HTERT RPE-1 (cell line): ENCODE measurements around the gene SYNE1.
"Not testable (repeated sequence)": the region's sequence is repeated elsewhere in the genome, so short reads cannot be mapped to it uniquely, and the experiment has no call there.

Experiments used
- in situ Hi-C: fragments of 300-500 bp; cut with MboI; formaldehyde crosslinking; loops from 4 replicates; pipeline ENCODE4 v1.14.3; 2020; ENCODE audit warnings: low sequenced_read_pairs

The SYNE1 gene

DNA sequence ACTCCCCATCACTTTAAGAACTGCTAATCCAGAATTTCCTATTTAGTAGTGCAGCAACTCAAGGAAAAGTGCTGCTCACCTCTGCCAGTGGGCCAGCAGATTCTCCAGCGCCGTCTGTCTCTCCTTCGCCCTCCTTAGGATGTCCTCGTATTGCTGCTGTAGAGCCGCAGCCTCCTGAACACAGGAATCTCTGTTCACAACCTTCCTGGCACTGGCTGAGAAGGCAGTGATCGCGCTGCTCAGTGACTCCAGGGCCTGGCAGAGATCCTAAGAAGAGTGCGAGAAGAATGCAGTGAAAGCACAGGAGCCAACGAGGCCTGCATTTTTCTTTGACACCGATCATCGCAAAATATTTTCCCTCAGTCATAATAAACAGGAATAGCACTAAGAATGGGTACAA is 209.0 kb downstream of the SYNE1 start:
- in situ Hi-C loops = no loop called here

DNA sequence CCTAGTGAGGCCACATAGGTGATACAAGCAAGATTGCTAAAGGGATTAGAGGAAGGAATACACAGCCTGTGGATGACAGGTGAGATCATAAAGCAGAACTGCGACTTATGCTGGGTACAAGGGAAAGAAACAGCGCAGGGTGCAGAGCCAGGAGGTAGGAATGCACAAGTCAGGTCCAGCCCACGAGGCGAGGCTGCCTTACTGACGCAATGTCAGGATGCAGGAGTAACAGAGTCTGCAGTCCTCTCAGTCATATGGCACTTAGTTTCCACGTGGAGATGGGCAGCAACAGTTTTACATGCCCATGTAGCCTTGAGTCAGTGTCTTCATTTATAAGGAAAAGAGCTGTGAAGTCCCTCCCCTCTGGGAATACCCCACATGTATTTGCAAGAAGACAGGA is 210.9 kb downstream of the SYNE1 start:
- in situ Hi-C loops = no loop called here

DNA sequence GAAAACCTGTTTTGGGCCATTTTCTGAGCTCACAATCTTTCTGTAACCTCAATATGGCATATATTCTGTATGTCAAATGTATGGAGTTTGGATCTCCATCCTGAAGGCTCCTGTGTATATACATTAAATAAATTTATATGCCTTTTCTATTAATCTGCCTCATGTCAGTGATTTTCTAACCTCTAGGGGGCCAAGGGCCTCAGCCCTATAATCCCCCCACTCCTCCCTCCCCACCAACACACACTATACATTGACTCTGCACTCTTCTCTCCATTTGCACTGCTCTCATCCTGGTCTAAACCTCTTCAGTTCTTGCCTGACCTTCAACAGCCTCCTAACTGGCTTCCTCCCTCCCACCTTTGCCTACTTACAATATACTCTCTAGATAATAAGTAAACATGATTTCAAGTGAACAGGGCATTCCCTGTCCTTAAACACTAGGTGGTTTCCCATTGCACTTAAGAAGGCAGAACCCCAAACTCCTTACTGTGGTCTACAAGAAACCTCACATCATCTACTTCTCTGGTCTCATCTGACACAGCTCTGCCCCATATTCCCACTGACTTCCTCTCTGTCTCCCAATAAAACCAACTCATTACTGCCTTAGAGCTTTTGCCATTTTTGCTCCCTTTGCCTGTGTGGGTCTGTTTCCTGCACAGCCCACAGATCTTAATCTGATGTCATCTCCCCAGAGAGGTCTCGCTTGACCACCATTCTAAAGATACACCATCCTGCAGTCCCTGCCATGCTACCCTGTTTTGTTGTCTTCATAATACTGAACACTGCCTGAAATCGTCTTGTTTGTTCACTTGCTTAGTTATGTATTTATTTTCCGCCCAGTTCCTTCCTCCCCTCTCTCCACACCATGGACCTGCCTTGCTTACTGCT is 213.7 kb downstream of the SYNE1 start:
- in situ Hi-C loops = no loop called here

DNA sequence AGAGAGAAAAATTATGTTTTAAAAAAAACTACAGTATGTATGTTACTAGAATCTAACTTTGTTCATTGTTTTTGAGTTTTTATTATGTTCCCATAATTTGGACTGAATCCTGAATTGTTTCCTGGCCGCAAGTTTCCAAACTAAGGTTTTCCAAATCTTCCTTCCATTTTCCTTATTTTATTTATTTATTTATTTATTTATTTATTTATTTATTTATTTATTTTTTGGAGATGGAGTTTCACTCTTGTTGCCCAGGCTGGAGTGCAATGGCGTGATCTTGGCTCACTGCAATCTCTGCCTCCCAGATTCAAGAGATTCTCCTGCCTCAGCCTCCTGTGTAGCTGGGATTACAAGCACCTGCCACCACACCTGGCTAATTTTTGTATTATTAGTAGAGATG is 215.7 kb downstream of the SYNE1 start:
- in situ Hi-C loops = not testable (repeated sequence)

DNA sequence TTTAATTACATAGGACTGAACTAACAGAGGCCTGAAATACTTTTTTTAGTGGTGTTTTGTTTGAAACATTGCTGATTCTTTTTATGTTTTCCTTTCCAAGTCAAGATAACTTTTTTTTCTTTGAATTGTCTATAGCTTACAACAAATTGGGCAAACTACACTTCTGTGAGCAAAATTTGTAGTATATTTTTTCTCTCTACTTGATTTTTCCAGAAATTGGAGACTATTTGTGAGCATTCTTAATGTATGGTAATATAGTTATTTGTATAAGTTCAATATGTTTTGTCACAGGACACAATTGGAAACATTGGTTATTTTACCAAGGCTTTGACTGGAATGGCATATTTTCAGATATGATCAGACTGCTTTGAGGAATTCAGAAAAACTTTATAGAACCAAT is 216.5 kb downstream of the SYNE1 start:
- in situ Hi-C loops = no loop called here

DNA sequence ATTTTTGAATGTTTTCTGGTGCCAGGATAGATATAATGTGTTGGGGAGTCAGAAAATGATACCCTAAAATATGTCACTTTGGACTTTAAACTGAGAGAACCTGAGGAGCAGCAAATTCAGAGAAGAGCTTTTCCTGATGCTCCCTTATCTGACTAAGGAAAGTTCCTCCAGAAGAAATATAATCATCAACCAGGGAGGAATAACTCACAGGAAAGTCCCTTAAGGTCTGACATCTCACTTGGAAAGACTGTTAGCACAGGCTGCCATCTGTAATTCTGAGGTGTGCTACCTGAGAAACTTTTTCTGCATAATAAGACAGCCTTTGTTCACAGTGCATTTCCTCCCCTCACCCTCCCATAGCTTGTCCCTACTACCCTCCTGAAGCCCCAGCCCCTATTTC is 218.6 kb downstream of the SYNE1 start:
- in situ Hi-C loops = no loop called here

DNA sequence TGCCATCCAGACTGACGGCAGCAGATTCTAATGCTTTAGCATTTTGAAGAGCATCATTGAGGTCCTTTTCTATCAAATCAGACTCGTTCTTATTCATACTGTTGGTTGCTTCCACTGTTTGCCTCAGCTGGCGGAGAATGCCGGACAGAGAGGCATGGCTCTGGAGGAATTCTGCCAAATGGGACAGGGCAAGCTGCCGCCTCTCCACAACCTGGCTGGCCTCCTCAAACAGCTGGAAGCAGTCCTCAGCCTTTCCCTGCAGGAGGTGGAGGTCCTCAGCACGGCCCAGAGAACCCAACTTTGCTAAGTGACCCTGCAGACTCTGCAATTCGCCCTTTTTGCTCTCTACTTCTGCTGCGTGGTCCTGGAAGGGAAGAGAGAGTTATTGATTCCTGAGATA is 220.5 kb downstream of the SYNE1 start:
- in situ Hi-C loops = no loop called here

DNA sequence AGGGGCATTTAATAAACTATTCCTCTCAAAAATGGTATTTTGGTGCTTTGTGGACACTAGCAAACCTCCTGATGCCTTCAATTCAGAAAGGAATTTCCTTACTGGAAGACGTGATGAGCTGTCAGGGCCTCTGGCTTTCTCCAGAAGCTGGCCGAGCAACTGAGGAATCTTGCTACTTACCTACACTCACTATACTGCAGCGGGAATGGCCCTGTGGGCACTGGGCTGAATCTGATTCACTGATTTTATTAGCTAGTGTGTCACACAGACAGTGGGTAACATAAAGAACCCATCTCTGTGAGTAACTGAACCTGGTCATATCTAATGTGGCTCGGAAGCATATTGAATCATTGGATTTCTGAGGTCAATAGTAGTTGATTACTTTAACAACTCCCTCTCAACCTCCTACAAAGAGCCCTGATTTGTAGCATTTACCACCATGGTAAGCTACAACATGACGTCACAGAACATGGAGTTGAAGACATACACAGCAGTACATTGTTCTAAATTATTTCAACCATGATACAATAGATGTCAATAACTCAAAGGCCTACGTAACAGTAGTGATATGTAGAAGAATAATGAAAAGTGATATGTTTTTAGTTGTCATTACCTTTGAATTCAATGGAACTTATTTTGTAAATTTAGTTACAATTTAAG is 232.1 kb downstream of the SYNE1 start:
- in situ Hi-C loops = no loop called here

DNA sequence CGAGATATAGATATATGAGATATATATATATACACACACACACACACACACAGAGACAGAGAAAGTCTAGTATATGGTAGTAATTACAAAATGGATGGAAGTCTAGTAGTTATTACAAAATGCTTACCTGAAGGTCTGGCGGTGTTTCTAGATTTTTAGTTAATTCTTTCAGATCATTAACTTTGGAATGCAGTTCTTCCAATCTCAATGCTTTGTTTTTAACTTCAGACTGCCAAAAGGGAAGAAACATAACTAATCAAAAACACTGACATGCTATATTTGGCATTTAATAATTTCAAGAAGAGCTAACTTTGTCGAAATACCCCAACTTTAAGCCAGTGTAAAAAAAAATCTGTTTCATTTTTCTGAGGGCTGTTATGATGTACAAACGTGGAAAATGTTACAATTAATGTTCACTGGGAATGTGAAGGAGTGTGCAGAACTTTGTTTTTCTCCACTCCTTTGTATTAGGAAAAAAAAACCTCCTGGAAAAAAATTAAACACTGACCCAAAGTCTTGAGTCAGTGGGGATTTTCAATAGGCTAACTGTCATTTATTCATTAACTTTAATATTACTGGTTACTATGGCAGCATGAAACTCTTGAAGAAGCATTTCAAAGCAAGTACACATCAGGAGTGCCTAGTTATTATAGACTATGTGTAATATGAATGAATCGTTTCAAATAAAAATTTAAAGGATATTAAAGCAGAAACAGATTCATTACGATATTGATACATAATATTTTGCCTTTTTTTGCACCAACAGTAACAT is 232.9 kb downstream of the SYNE1 start:
- in situ Hi-C loops = no loop called here

DNA sequence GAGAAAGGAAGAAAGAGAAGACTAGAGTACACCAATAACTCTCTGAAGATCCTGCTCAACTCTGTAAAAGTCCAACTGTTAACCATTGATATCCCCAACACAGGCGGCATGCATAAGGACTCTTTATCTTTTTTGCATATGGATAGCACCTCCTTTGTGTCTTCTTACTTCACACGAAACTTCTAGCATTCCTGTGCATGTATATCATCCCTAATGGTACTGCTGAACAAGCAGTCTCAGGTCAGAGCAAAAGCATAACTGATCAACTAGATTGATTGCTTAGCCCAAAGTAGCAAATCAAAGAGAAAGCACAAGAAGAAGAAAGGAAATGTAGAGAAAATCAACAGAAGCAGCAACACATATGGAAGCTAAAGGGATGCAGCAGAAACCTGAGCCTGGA is 234.4 kb downstream of the SYNE1 start:
- in situ Hi-C loops = no loop called here

DNA sequence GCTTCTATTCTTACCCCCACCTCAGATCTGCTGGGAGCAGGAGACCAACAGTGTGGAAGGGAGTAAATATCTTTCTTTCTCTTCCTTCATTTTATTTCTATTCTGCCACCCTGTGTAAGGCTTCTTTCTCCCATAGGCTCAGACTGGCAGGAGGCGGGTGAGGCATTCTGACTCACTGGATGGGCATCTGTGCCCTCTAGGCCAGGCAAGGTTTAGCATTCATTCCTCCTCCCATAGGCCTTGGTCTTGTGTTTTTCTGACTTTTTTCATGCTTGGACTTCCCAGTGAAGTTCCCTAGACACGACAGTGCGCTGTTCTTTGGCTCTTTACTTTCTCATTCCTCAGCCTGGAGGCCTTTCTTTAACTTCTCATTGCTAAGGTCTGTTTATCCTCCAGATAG is 235.2 kb downstream of the SYNE1 start:
- in situ Hi-C loops = no loop called here

DNA sequence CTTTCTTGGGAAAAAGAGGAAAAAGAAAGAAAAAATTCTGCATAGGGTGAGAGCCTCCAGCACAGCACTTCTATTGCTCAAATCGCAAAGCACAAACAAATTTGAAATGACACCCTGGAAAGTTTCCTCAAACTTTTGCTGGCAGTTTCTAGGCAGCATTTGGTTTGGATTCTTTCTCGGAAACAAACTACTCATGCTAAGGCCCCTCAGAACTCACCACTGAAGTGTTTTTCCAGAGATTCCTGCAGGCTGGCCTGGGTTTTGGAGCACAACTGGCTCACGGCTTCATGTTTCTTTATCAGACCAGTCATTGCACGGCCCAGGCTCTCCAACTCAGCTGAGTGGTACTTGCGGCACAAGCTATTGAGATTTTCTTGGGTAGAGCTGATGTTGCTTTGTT is 237.8 kb downstream of the SYNE1 start:
- in situ Hi-C loops = no loop called here

DNA sequence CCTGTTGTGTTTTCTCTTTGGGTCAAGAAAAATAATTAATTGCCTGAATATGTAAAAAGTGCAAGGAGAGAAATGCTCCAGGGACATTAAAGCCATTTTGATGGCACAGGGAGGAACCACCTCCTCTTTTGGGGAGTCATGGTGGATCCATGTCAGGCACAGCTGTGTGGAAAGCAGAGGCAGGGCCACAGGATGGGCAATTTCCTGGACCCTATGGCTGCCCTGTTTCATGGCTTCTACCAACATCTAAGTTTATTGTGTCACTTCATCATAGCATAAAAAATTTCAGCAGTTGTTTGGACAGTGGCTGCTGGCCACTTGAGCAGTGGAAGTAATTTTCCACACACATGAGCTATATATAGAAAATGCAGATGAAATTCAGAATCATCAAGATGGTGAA is 238.2 kb downstream of the SYNE1 start:
- in situ Hi-C loops = no loop called here

DNA sequence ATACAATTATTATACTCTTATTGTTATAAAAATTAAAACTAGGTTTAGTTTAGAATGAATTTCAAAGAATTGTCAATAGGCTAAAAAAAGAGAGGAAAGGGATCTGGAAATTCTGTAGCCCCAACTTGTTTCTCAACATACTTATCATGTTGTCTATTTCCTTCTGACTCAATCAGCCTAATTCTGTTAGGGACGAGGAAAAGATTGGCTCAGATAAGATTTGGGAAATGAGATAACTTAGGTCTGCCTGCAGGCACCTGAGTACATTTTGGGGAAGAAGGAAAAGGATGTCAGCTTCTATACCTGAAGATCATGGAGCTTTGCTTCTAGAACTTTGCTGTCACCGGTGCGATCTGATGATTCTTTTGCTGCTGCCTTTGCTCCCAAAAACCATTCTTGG is 238.8 kb downstream of the SYNE1 start:
- in situ Hi-C loops = no loop called here

DNA sequence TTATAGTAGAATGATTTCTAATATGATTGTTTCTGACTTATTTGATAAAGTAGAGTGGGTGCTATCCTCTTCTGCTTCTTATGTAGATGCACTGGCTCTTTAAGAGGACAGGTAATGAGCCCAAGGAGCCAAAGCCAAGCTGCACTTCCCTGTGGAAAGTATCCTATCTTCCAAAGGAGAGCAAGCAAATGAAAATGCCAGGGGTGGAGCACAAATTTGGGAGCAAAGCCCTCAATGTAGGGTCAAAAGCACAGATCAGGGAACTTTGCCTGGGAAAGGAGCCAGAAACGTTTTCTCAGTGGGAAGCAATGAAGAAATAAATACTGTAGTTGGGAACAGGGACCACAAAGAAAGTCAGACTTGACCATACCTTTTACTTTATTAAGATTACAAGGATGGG is 242.9 kb downstream of the SYNE1 start:
- in situ Hi-C loops = no loop called here

DNA sequence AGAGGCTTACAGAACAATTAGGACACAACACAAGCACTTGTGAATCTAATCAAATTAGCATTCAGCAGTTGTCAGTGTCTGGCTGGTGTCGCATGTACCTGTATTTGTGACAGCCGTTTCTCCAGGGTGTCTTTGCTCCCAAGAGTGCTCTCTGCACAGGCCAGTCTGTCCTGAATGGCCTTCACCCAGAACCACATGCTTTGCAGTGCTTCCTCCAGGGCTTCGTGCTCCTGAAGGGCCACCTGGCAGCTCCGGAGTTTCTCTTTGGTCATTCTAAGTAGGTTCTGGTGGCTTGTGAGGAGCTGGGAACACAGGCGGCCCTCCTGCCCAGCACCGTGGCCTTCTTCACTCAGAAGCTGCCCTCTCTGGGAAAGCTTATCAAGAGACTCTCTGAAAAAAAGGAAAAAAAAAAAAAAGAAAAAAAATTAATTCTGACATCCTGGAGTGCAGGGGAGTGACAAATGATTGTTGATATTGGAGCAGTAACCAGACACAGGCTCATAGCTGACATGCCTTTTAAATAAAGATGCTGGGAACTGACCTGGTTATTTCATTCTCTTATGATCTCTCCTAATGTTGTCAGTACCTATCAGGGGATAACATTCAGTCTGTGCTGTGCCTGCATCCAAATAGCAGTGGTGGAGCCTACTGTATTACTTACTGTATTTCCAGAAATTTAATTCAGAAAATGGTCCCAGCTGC is 245.8 kb downstream of the SYNE1 start:
- in situ Hi-C loops = no loop called here

DNA sequence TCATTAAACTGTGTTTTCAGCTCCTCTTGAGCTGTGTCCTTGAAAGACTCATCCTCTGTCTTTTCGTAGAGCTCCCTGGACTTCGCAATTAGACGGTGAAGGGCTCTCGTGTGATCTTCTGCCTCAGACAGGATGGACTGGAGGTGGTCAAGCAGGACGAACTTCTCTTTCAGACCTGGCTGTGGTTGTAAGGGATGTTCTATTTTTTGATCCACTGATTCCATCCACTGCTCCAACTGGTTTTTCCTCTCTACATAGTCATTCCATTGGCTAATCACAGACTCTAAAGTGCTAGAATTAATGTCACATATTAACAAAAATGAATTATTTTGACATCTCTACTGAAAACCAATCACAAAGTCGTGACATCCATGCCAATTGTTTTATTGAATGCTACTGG is 250.1 kb downstream of the SYNE1 start:
- in situ Hi-C loops = no loop called here

DNA sequence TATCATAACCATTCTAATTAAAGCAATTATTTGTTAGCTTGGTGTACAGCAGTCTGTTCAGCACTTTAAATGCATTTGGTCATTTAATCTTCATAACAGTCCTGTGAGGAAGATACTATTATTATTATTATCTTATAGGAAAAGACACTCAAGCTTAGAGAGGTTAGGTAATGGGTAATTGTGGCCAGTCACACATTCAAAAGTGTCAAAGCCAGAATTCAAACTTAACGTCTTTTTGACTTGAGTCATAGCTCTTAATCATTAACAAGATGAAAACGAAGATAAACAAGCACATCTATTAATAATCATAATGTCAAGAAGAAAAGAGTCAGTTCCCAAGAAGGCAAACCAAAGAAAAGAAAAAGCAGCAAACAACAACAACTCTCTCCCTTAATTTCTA is 251.0 kb downstream of the SYNE1 start:
- in situ Hi-C loops = no loop called here

DNA sequence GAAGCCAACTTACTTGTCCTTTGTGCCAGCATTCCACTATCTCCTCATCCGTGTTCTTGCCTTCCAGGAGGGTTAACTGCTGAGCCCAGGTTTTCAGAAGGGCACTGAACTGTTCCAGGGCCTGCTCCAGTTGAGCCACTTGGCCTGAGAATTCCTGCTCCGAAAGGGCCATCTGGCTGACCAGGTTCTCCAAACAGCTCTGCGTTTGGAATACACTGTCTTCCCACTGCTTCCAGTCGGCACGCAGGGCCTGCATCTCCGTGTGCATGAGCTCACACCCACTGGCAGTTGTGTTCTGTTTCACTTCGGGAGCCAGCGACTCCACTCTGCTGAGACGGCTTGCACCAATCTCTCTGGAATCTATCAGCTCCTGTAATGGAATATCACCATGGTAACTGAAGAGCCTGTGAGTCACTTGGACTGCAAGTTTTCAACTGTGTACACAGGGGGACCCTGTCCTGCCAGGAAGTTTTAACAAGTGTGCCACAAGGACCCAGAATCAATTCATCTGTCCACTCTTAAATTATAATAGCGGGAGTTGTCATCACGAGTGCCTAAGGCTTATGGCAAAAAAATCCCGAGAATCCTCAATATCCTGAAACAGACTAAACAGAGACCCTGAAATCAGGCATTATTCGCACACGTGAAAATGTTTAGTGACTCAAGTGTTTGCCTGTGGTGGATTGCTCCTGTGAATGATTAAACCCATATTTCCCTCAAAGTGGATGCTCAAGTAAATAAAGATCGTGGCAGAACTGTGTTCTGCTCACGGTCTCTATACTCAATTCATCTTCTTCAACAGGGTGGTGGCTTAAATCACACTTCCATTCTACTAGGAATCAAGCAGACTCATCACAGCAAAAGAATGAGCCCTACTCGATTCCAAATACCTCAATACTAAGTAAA is 255.9 kb downstream of the SYNE1 start:
- in situ Hi-C loops = no loop called here

DNA sequence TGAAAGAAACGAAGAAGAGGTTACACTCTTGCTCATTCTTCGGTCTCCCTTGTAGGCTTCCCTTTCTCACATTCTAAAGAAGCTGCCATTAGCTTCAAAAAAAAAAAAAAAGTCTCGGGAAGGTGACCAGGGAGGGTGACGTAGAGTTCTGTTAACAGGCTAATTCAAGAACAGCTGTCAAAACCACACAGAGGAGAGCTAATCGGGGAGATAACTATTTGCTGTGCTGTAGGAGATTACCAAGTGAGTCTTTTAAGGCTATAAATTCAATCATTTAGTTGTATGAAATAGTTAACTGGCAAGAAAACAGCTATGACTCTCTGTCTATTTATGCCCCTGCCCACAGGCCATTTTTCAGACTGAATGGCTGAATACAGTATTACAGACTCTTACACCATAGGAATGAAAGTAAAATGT is 256.8 kb downstream of the SYNE1 start:
- in situ Hi-C loops = no loop called here
